Activated T-helper 1 cell treated with anti-CD3 and anti-CD28 coated beads, Interleukin-2, amount 50 U/mL, for 16 hours (primary cell): ENCODE measurements around the gene YPEL1.

Source experiments
- DNase-seq, 2 donors: peaks; one replicate each; pipeline ENCODE4 v3.0.0-alpha.2; 2020; ENCODE audit warnings: low read depth in 1 of 2, low spot score in 1 of 2

YPEL1 gene

DNA sequence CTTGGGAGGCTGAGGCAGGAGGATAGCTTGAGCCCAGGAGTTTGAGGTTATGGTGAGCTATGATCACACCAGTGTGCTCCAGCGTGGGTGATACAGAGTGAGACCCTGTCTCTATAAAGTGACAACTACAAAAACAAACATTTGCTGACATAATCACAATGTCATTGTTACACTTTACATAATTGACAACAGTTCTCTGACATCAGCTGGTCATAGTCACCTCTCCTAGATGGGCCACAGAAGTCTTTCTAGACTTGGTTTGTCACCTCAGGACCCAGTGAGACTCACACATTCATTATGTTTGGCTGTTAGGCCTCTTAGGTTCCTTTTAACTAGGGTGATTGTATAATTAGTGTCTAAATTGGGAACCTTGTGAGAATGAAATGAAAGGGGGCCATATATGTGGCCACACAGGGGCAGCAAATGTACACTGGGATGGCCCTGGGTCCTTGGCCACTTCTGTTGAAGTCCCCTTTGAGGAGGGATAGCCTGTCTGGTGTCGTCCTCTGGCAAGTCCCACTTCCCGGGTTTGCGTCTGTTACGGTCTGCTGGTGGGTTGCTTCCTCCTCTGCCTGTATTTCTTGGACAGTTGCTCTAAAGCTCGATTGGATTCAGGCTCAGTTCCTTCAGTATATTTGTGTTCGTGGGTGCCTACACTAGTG is 75.6 kb downstream of the YPEL1 start:
- no peak for DNase-seq

DNA sequence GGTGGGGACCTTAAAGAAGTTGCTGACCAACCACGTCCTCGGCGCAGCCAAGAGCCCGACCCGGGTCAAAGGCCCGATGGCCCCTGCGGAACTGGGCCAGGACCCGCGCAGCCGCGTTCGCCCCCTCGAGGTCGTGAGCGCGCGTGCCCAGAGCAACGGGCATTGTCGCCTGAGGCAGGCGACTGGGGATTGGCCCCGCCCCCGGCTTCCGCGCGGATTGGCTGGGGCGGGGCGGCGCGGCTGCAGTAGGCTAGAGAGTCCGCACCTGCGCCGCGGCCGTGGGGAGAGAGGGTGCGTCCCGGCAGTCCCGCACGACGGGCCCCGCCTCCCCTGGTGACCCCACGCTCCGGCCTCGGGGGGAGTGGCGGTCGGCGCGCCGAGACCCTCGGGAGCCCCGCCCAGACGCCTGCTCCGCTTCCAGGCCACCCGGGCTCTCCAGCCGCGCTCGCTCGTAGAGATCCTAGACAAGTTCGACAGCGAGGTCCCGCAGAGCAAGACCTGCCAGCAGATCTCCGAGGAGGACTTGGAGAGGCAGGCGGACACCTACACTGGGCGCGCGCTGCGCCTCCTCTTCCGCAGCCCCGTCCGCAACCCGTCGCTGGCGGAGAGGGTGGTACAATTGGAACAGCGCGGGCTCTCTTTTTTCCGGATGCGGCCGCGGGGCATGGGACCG is 78.1 kb downstream of the YPEL1 start:
- peak; percentile 48 to 71 for DNase-seq

DNA sequence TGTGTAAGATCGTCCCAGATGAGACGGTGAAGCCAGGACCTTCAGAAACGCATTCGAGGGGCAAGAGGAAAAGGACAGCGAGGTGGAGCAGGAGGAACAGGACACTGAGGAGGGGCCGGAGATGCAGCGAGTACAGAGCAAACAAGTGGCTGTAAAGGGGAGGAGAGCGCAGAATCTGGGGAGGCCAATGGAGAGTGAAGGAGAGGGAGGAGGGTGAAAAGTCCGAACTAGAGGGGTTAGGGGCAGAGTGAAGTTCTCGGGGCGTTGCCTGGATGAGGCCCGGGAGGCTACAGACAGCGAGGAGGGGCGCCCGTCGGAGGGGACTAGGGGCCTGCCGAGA is 78.6 kb downstream of the YPEL1 start:
- no peak for DNase-seq

DNA sequence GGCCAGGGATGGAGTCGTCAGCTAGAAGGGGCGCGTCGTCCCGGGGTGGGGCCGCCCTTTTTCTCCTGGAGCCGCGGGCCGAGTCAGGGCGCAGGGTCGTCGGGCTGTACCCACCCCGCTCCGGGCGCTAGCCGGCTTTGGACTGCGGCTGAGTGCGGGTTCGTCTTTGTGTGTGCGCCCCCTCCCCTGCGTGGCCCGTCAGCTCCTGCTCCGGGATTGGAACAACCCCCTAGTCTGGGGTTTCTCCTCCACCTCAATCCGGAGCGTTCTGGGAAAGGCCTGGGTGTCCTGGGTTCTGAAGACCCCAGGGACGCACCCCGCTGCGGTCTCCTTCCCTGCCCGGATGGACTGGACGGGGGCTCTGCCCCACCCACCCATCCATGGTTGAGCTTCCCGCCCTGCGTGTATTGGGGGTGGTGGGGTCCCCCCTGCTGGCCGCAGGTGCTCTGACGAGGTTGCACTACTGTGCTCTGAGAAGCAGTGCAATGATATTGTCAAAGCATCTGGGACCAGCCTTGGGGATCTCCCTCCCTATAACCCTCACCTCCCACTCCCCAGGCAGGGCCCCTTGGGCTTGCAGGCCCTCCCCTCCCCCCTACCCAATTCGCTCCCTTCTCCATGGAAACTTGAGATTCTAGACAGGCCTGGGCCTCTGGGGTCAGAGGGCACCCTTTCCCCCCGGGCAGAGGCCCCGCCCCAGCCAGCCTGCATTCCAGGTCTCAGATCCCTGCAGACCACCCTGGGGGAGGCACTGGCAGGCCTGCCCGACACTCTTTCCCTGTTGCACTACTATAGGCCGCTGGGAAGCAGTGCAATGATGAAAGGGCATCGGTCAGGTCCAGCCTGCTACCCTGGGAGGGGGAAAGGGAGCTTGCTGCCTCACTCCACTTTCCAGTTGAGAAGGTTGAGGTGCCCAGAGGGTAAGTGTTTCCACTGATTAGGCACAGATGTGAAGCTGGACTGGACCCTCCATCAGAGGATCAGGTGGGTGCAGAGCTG is 82.7 kb downstream of the YPEL1 start:
- DNase-seq, result no peak

DNA sequence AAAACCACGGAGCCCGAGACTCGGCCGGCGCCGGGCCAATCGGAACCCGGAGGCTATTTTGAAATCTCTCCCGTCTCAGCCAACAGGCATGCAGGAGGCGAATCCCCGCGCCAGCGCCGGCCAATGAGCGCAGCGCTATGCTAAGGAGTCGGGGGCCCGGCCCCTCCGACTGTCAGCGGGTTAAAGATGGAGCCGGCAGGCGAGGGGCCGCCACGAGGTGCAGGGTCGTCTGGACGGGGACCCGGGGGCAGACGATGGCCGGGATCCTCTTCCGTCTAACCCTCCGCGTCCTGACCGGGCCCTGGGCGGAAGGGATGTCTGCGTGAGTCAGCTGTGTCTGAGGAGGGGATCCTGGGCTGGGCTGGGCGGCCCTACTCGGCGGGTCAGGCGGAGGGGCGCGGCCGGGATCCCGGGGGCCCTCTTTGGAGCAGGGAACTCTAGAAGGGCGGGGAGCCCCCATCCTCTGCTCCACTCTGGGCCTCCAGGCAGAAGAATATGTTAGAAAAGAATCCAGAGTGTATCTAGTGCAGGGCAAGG is 83.5 kb downstream of the YPEL1 start:
- DNase-seq, result peak; percentile 61 to 71

DNA sequence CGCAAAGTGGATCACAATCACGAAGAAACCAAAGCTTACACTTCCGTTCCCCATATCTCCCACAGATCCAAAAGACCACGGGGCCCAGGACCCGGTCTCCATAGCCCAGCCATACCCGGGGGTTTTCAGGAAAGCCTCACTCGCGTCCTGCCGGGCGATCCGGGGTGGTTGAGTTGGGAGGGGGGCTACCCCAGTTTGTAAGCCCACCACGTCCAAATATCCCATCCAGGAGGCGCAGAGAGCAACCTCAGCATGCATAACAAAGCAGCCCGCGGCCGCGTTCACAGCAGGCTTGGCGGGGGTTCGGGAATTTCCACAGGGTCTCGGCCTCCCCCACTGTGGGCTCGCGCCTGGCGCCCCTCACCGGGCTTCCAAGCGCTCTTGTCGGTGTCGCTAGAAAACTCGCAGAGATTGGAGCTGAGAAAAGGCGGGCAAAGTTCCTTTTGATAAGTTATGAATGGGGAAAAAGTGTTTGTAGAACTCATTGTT is 84.0 kb downstream of the YPEL1 start:
- DNase-seq, result no peak

DNA sequence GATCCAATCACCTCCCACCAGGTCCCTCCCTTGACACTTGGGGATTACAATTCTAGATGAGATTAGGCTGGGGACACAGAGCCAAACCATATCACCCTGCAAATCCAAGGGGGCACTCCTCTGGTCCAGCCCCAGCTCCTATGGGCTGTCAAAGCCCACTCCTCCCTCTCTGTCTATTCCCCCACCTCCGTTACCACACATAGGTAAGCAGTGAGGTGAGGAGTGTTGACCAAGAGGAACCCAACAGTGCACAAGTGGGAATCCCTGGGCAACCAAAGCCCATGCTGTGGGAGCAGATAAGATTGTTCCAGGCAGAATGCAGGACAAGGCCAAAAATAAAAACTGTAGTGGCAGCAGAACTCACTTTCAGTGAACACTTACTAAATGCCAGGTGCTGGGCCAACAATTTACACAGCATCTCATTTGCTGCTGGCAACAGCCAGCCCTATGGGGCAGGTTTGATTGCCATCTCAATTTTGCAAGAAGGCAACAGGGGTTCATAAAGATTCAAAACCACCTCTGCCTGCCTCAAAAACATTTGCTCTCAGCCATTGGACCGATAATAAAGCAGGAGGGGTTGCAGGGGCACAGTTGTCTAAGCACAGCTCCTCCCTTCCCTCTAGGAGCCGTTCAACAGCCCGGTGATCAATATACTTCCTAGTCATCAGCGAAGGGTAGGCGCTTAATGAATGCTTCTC is 84.6 kb downstream of the YPEL1 start:
- DNase-seq, result no peak

DNA sequence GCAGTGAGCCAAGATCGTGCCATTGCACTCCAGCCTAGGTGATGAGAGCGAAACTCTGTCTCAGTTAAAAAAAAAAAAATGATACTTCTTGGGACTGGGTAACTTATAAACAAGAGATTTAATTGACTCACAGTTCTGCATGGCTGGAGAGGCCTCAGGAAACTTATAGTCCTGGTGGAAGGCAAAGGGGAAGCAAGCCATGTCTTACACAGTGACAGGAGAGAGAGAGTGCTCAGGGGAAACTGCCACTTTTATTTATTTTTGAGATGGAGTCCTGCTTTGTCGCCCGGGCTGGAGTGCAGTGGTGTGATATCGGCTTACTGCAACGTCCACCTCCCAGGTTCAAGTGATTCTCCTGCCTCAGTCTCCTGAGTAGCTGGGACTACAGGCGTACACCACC is 85.3 kb downstream of the YPEL1 start:
- no peak for DNase-seq
